IMR-90 (cell line): ENCODE results near the gene RCAN2. TPM values are rescaled to one million over a fixed set of nuclear protein-coding genes. Genes with fewer than 3 reads are reported as not detected.
A peak's percentile ranks its signal among the peaks of the same experiment; 100 is the strongest.

Experiments
- ATAC-seq: fragments of 200-7000 bp; cut with Tn5 transposase; 2 replicates; pipeline ENCODE4 v1.9.1; 2020; ENCODE audit warnings: low read depth, mild to moderate bottlenecking, moderate library complexity
- BruUV-seq: library from RNA; stranded (reverse); fragments of 400-500 nt; replicated peaks from 2 replicates; lab custom pipeline; 2021; lab: Mats Ljungman, UMichigan
- CTCF ChIA-PET: fragments of 300-600 bp; formaldehyde crosslinking; extraction: SDS; loops from one replicate; lab custom pipeline; 2021; ENCODE audit warnings: antibody characterized with exemption; lab: Yijun Ruan, JAX
- POLR2A ChIA-PET: fragments of 300-600 bp; sonication (Branson Sonifier 250); formaldehyde crosslinking; loops from one replicate; lab custom pipeline; 2022; ENCODE audit warnings: antibody characterized with exemption; ENCODE audit not compliant: unreplicated experiment; lab: Charles Lee
- DNase-seq: peaks from one replicate; pipeline ENCODE4 v3.0.0; 2013
- H2AFZ ChIP-seq: replicated peaks from 2 replicates; pipeline ENCODE3; 2013; ENCODE audit warnings: low read length, mild to moderate bottlenecking; ENCODE audit not compliant: poor library complexity
- H2AK5ac ChIP-seq: 2 replicates; pipeline ENCODE4 v1.6.1; 2013; ENCODE audit warnings: low read depth, low read length, inconsistent platforms
- H2AK9ac ChIP-seq: replicated peaks from 2 replicates; pipeline ENCODE3; 2013; ENCODE audit warnings: mild to moderate bottlenecking, low read depth, low read length, moderate library complexity; ENCODE audit not compliant: poor library complexity
- H2BK120ac ChIP-seq: 2 replicates; pipeline ENCODE4 v1.6.1; 2013; ENCODE audit warnings: low read depth, low read length, inconsistent platforms
- H2BK15ac ChIP-seq: 3 replicates; pipeline ENCODE4 v1.6.1; 2013; ENCODE audit warnings: low read depth, low read length, inconsistent platforms
- H2BK20ac ChIP-seq: 2 replicates; pipeline ENCODE4 v1.6.1; 2013; ENCODE audit warnings: low read depth, mild to moderate bottlenecking, inconsistent platforms, low read length, moderate library complexity
- H2BK5ac ChIP-seq: 2 replicates; pipeline ENCODE4 v1.6.1; 2013; ENCODE audit warnings: mild to moderate bottlenecking, low read depth, low read length, inconsistent platforms; ENCODE audit not compliant: poor library complexity, severe bottlenecking
- H3K14ac ChIP-seq: replicated peaks from 2 replicates; pipeline ENCODE4 v1.6.1; 2013; ENCODE audit warnings: low read depth, low read length, inconsistent platforms
- H3K18ac ChIP-seq: 2 replicates; pipeline ENCODE4 v1.6.1; 2013; ENCODE audit warnings: low read depth, low read length, control low read depth
- H3K23ac ChIP-seq: 2 replicates; pipeline ENCODE4 v1.6.1; 2013; ENCODE audit warnings: low read depth, low read length, inconsistent platforms
- H3K27ac ChIP-seq: 2 replicates; pipeline ENCODE4 v1.5.1; 2013; ENCODE audit warnings: mild to moderate bottlenecking, control low read depth, low read length; ENCODE audit not compliant: insufficient read depth
- H3K27me3 ChIP-seq: 2 replicates; pipeline ENCODE4 v1.6.1; 2013; ENCODE audit warnings: low read length; ENCODE audit not compliant: control insufficient read depth, insufficient read depth
- H3K36me3 ChIP-seq: 2 replicates; pipeline ENCODE4 v1.6.1; 2013; ENCODE audit warnings: low read length, mixed read lengths; ENCODE audit not compliant: control insufficient read depth, insufficient read depth
- H3K4ac ChIP-seq: 2 replicates; pipeline ENCODE4 v1.6.1; 2013; ENCODE audit warnings: low read depth, low read length, inconsistent platforms
- H3K4me1 ChIP-seq: 2 replicates; pipeline ENCODE4 v1.6.1; 2013; ENCODE audit warnings: low read length, mixed read lengths; ENCODE audit not compliant: control insufficient read depth, insufficient read depth
- H3K4me2 ChIP-seq: 2 replicates; pipeline ENCODE4 v1.6.1; 2013; ENCODE audit warnings: low read depth, mild to moderate bottlenecking, control low read depth, low read length, moderate library complexity
- H3K4me3 ChIP-seq: 2 replicates; pipeline ENCODE4 v1.5.1; 2013; ENCODE audit warnings: low read depth, mild to moderate bottlenecking, control low read depth, low read length, moderate library complexity; ENCODE audit not compliant: insufficient read depth
- H3K56ac ChIP-seq: 2 replicates; pipeline ENCODE4 v1.6.1; 2013; ENCODE audit warnings: low read length, inconsistent platforms; ENCODE audit not compliant: insufficient read depth; ENCODE audit errors: extremely low read depth
- H3K79me1 ChIP-seq, 2 experiments: 2 replicates each; pipeline ENCODE4 v1.6.1; 2013; ENCODE audit warnings: low read length in 2 of 2, inconsistent platforms in 1 of 2, low read depth in 1 of 2
- H3K9ac ChIP-seq: 2 replicates; pipeline ENCODE4 v1.6.1; 2013; ENCODE audit warnings: low read depth, low read length, control low read depth
- H3K9me1 ChIP-seq: 2 replicates; pipeline ENCODE4 v1.6.1; 2013; ENCODE audit warnings: low read length, inconsistent platforms; ENCODE audit not compliant: insufficient read depth
- H3K9me3 ChIP-seq: 2 replicates; pipeline ENCODE4 v1.6.1; 2013; ENCODE audit warnings: low read length; ENCODE audit not compliant: control insufficient read depth, insufficient read depth
- H4K20me1 ChIP-seq: 2 replicates; pipeline ENCODE4 v1.6.1; 2013; ENCODE audit warnings: low read length, inconsistent platforms; ENCODE audit not compliant: insufficient read depth
- H4K5ac ChIP-seq: 2 replicates; pipeline ENCODE4 v1.6.1; 2013; ENCODE audit warnings: mild to moderate bottlenecking, low read depth, low read length, control low read depth
- H4K8ac ChIP-seq, 2 experiments: 2 replicates each; pipeline ENCODE4 v1.6.1; 2013; ENCODE audit warnings: low read depth in 2 of 2, low read length in 2 of 2, control low read depth in 1 of 2, inconsistent platforms in 1 of 2
- H4K91ac ChIP-seq: 2 replicates; pipeline ENCODE4 v1.6.1; 2013; ENCODE audit warnings: low read depth, low read length, inconsistent platforms; ENCODE audit not compliant: insufficient read depth
- BHLHE40 ChIP-seq: fragments of 150-350 bp; IDR thresholded peaks from 2 replicates; pipeline ENCODE4 v1.6.1; 2016; ENCODE audit warnings: mild to moderate bottlenecking, low read depth, low read length
- MAFK ChIP-seq: IDR thresholded peaks from 2 replicates; pipeline ENCODE4 v1.6.1; 2012; ENCODE audit warnings: low read depth, low read length, improper control_type of control experiment
- MAZ ChIP-seq: IDR thresholded peaks from 2 replicates; pipeline ENCODE4 v1.6.1; 2012; ENCODE audit warnings: low read depth, mild to moderate bottlenecking, low read length, improper control_type of control experiment, moderate library complexity, borderline replicate concordance
- POLR2A ChIP-seq: IDR thresholded peaks from 2 replicates; pipeline ENCODE4 v1.6.1; 2012; ENCODE audit warnings: mild to moderate bottlenecking, low read depth, low read length
- SMC3 ChIP-seq: fragments of 150-350 bp; IDR thresholded peaks from 2 replicates; pipeline ENCODE4 v1.6.1; 2016; ENCODE audit warnings: low read depth, mild to moderate bottlenecking, antibody characterized with exemption, low read length, moderate library complexity
- WGBS, 2 experiments: methylation state at CpG; one replicate each; pipeline versions ENCODE4 v1.1.5 to v1.1.7; 2013; ENCODE audit warnings: missing lambda C conversion rate in 2 of 2; ENCODE audit not compliant: insufficient read length in 1 of 2; ENCODE audit errors: extremely low coverage in 2 of 2; 5-methylcytosine and 5-hydroxymethylcytosine counted together
- dilution Hi-C: fragments of 300-500 bp; cut with HindIII; formaldehyde crosslinking; loops from one replicate; pipeline ENCODE4 v1.14.3; 2018; ENCODE audit warnings: low sequenced_read_pairs; ENCODE audit not compliant: unreplicated experiment
- in situ Hi-C: fragments of 300-500 bp; cut with MboI; formaldehyde crosslinking; loops from 3 replicates; pipeline ENCODE4 v1.14.3; 2019; ENCODE audit warnings: low sequenced_read_pairs, inconsistent platforms, mixed read lengths
- intact Hi-C: fragments of 100-400 bp; cut with micrococcal nuclease; formaldehyde crosslinking; loops from 2 replicates; pipeline ENCODE4 v1.10.0; 2022
- polyA plus RNA-seq, 3 experiments: library from polyadenylated mRNA; depleted of rRNA; stranded (reverse); fragments of >200 nt; gene quantifications; 2 replicates each; pipeline ENCODE4 v1.2.3, GENCODE V29; 2012; ENCODE audit warnings: low replicate concordance in 1 of 3
- total RNA-seq: library from RNA; depleted of rRNA; stranded (reverse); fragments of >200 nt; gene quantifications from 2 replicates; pipeline ENCODE4 v1.2.3, GENCODE V29; 2012

Gene RCAN2
- total and polyA plus RNA-seq, 2 of the 4 experiments (the other 2 are of a cell fraction) = 1.3 to 1.8 TPM

DNA sequence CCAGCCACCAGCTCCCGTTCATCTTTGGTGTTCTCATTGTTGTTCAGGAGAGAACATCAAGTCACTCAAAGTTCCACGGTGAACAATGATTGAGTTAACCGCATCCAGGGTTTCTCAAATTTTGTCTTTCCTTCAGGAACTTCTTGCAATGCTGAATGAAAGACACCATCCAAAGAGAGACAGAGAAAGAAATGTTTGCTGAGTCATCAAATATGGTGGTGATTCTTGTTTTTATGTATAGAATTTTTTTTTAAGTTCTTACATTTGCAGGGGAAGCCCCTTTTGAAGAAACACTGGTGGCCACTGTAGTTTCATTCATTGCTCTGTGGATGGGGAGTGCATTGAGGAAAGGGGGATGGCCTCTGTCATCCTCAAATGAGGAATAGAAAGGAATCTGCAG, 258.1 kb downstream of the RCAN2 start:
- 100% methylated on average over 1 of the region's 3 CpGs; no CpG with 5 or more reads in 1 of the 2 experiments for WGBS, 2 experiments
- dilution Hi-C loops = no loop called here
- BruUV-seq = no TSS peak
- no peak overlapping the region for H4K91ac ChIP-seq
- no peak overlapping the region for H2BK5ac ChIP-seq
- intact Hi-C loops = no loop called here
- no peak overlapping the region for H2AK9ac ChIP-seq
- H3K4ac ChIP-seq = no peak overlapping the region
- no peak overlapping the region for H3K4me3 ChIP-seq
- no peak overlapping the region for H3K56ac ChIP-seq
- no peak for ATAC-seq
- no peak overlapping the region for H2BK20ac ChIP-seq
- H3K79me1 ChIP-seq = no peaks in the 10 kb centered on the region
- TF ChIP-seq BHLHE40 (no peak), POLR2A (no peak), MAFK (peak; percentile 99), SMC3 (no peak), MAZ (no peak)
- no peaks in the 10 kb centered on the region for H3K9me3 ChIP-seq
- H3K27me3 ChIP-seq = no peaks in the 10 kb centered on the region
- no peak overlapping the region for H2AK5ac ChIP-seq
- no peaks in the 10 kb centered on the region for H4K20me1 ChIP-seq
- no peak overlapping the region for H4K8ac ChIP-seq
- H3K4me1 ChIP-seq = no peaks in the 10 kb centered on the region
- H4K5ac ChIP-seq = no peak overlapping the region
- ChIA-PET POLR2A (no interaction called here), CTCF (no interaction called here)
- no peaks in the 10 kb centered on the region for H3K36me3 ChIP-seq
- DNase-seq = no peak
- in situ Hi-C loops = no loop called here
- H3K27ac ChIP-seq = no peak overlapping the region
- no peak overlapping the region for H2BK120ac ChIP-seq
- no peak overlapping the region for H3K23ac ChIP-seq
- no peaks in the 10 kb centered on the region for H3K9me1 ChIP-seq
- no peak overlapping the region for H3K14ac ChIP-seq
- no peak overlapping the region for H2BK15ac ChIP-seq
- H2AFZ ChIP-seq = no peak overlapping the region
- no peak overlapping the region for H3K4me2 ChIP-seq
- H3K18ac ChIP-seq = no peak overlapping the region
- H3K9ac ChIP-seq = no peak overlapping the region
